ENCODE data around the gene TSPAN15.
"Not testable (repeated sequence)": the region's sequence is repeated elsewhere in the genome, so short reads cannot be mapped to it uniquely, and the experiment has no call there.

The TSPAN15 gene

GRCh38 chr10:69488149-69488844, 37.0 kb downstream of the TSPAN15 start:
- not testable (repeated sequence) for DNase-seq (ENCODE audit: low read depth)

- not testable (repeated sequence) for DNase-seq (ENCODE audit: low read depth)
Measured at GRCh38 chr10:69488856-69489255, 37.6 kb downstream of the TSPAN15 start.

- no peak for DNase-seq (ENCODE audit: low read depth)
Measured at GRCh38 chr10:69489506-69490090, 38.3 kb downstream of the TSPAN15 start.

GRCh38 chr10:69490876-69491275, 39.6 kb downstream of the TSPAN15 start:
- DNase-seq (ENCODE audit: low read depth): no peak

GRCh38 chr10:69491611-69492010, 40.3 kb downstream of the TSPAN15 start:
- no peak for DNase-seq (ENCODE audit: low read depth)

GRCh38 chr10:69492091-69492745, 41.0 kb downstream of the TSPAN15 start:
- no peak for DNase-seq (ENCODE audit: low read depth)

GRCh38 chr10:69492746-69493462, 41.6 kb downstream of the TSPAN15 start:
- no peak for DNase-seq (ENCODE audit: low read depth)

- no peak for DNase-seq (ENCODE audit: low read depth)
Measured at GRCh38 chr10:69494626-69495558, 43.6 kb downstream of the TSPAN15 start.

GRCh38 chr10:69495666-69496065, 44.4 kb downstream of the TSPAN15 start:
- no peak for DNase-seq (ENCODE audit: low read depth)

- DNase-seq (ENCODE audit: low read depth): no peak
Measured at GRCh38 chr10:69496352-69497230, 45.3 kb downstream of the TSPAN15 start.

GRCh38 chr10:69497231-69497561, 45.9 kb downstream of the TSPAN15 start:
- DNase-seq (ENCODE audit: low read depth): no peak

GRCh38 chr10:69497611-69498390, 46.5 kb downstream of the TSPAN15 start:
- DNase-seq (ENCODE audit: low read depth): no peak

- DNase-seq (ENCODE audit: low read depth): no peak
Measured at GRCh38 chr10:69498711-69499471, 47.6 kb downstream of the TSPAN15 start.

- no peak for DNase-seq (ENCODE audit: low read depth)
Measured at GRCh38 chr10:69499726-69500689, 48.7 kb downstream of the TSPAN15 start.

GRCh38 chr10:69500864-69501468, 49.7 kb downstream of the TSPAN15 start:
- no peak for DNase-seq (ENCODE audit: low read depth)

- no peak for DNase-seq (ENCODE audit: low read depth)
Measured at GRCh38 chr10:69501657-69502056, 50.4 kb downstream of the TSPAN15 start.

GRCh38 chr10:69502589-69502988, 51.3 kb downstream of the TSPAN15 start:
- no peak for DNase-seq (ENCODE audit: low read depth)
